PC-3 (cell line): ENCODE results near the gene AUTS2.

Source experiments
- CTCF ChIP-seq: fragments of 300-600 bp; sonication (generic); conservative IDR thresholded peaks from 2 replicates; pipeline ENCODE4 v1.5.1; 2017; ENCODE audit warnings: antibody characterized with exemption, low read depth, mild to moderate bottlenecking, low read length
- EZH2phosphoT487 ChIP-seq: fragments of 300-600 bp; sonication (generic); IDR thresholded peaks from 2 replicates; pipeline ENCODE4 v1.6.1; 2018; ENCODE audit warnings: mild to moderate bottlenecking, antibody characterized with exemption, low read length, borderline replicate concordance

- TF ChIP-seq CTCF (no peak), EZH2phosphoT487 (no peak)
Observed at GRCh38 chr7:69772718-69773436, 174.6 kb downstream of the AUTS2 start.
